OCI-LY7 (cell line): ENCODE results near the gene SATB2. TPM values are rescaled to one million over a fixed set of nuclear protein-coding genes. Genes with fewer than 3 reads are reported as not detected.

Experiments
- BruUV-seq: library from RNA; stranded (reverse); fragments of 400-500 nt; replicated peaks from 2 replicates; lab custom pipeline; 2021; lab: Mats Ljungman, UMichigan
- CTCF ChIA-PET: fragments of 300-600 bp; sonication (Branson Sonifier 250); formaldehyde crosslinking; loops from one replicate; lab custom pipeline; 2022; ENCODE audit warnings: antibody characterized with exemption; ENCODE audit not compliant: unreplicated experiment; lab: Charles Lee
- POLR2A ChIA-PET: fragments of 300-600 bp; sonication (Branson Sonifier 250); formaldehyde crosslinking; loops from one replicate; lab custom pipeline; 2022; ENCODE audit warnings: antibody characterized with exemption; lab: Charles Lee
- DNase-seq: peaks from one replicate; pipeline ENCODE4 v3.0.0-alpha.2; 2015; ENCODE audit warnings: low spot score
- H2AFZ ChIP-seq: fragments of 200-600 bp; sonication (generic), shearing (Covaris generic); 2 replicates; pipeline ENCODE4 v1.6.1; 2014; ENCODE audit warnings: mild to moderate bottlenecking, antibody characterized with exemption, low read length, moderate library complexity
- H3K27ac ChIP-seq: fragments of 200-600 bp; sonication (generic); 2 replicates; pipeline ENCODE4 v1.5.1; 2014; ENCODE audit warnings: mixed run types, low read depth, mild to moderate bottlenecking, moderate library complexity, low read length, inconsistent platforms; ENCODE audit not compliant: poor library complexity, severe bottlenecking
- H3K36me3 ChIP-seq: fragments of 200-600 bp; sonication (generic); 2 replicates; pipeline ENCODE4 v1.6.1; 2014; ENCODE audit warnings: mild to moderate bottlenecking, antibody characterized with exemption, low read length, moderate library complexity, mixed read lengths; ENCODE audit not compliant: insufficient read depth
- H3K4me1 ChIP-seq: fragments of 200-600 bp; sonication (generic); 2 replicates; pipeline ENCODE4 v1.5.1; 2014; ENCODE audit warnings: mild to moderate bottlenecking, low read length; ENCODE audit not compliant: insufficient read depth, poor library complexity, severe bottlenecking
- H3K4me2 ChIP-seq: fragments of 200-600 bp; sonication (generic); 2 replicates; pipeline ENCODE4 v1.6.1; 2014; ENCODE audit warnings: mild to moderate bottlenecking, low read length
- H3K4me3 ChIP-seq: fragments of 200-600 bp; sonication (generic); 2 replicates; pipeline ENCODE4 v1.5.1; 2014; ENCODE audit warnings: mild to moderate bottlenecking, low read depth, low read length; ENCODE audit not compliant: poor library complexity, severe bottlenecking
- H3K79me2 ChIP-seq: fragments of 200-600 bp; sonication (generic); 2 replicates; pipeline ENCODE4 v1.6.1; 2016; ENCODE audit warnings: low read depth, mild to moderate bottlenecking, low read length, moderate library complexity, mixed read lengths; ENCODE audit not compliant: insufficient read depth
- H3K9me2 ChIP-seq: fragments of 200-600 bp; sonication (generic); 2 replicates; pipeline ENCODE4 v1.6.1; 2016; ENCODE audit warnings: mild to moderate bottlenecking, low read length, mixed read lengths; ENCODE audit not compliant: insufficient read depth
- H3K9me3 ChIP-seq: fragments of 200-600 bp; sonication (generic); 2 replicates; pipeline ENCODE4 v1.6.1; 2014; ENCODE audit warnings: mild to moderate bottlenecking, mixed run types, low read length, mixed read lengths
- H4K20me1 ChIP-seq: fragments of 200-600 bp; sonication (generic); 2 replicates; pipeline ENCODE4 v1.6.1; 2014; ENCODE audit warnings: mild to moderate bottlenecking, antibody characterized with exemption, low read length, moderate library complexity, mixed read lengths; ENCODE audit not compliant: insufficient read depth
- EZH2phosphoT487 ChIP-seq: fragments of 200-600 bp; sonication (generic); IDR thresholded peaks from 2 replicates; pipeline ENCODE4 v1.6.1; 2018; ENCODE audit warnings: low read depth, borderline replicate concordance, mild to moderate bottlenecking, mixed run types, antibody characterized with exemption, low read length, moderate library complexity, mixed read lengths
- intact Hi-C: fragments of 100-400 bp; cut with micrococcal nuclease; formaldehyde crosslinking; loops from one replicate; pipeline ENCODE4 v1.10.0; 2022; ENCODE audit not compliant: unreplicated experiment
- total RNA-seq, 2 experiments: library from RNA; depleted of rRNA in 1 of 2; stranded (reverse); fragments of >200 nt in 1 of 2; shearing (Covaris generic) in 1 of 2; gene quantifications; 2 replicates each; pipeline ENCODE4 v1.2.3, GENCODE V29; 2014 to 2022
- TF ChIP-seq, protein P1 (sequence below): fragments of 200-600 bp; sonication (generic); conservative IDR thresholded peaks from 2 replicates; pipeline ENCODE4 v1.5.1; 2014; ENCODE audit warnings: mild to moderate bottlenecking, antibody characterized with exemption, low read length, moderate library complexity, mixed read lengths

The SATB2 gene
- total RNA-seq, 2 experiments from 2014 or later, result 15.9 to 30.7 TPM

DNA sequence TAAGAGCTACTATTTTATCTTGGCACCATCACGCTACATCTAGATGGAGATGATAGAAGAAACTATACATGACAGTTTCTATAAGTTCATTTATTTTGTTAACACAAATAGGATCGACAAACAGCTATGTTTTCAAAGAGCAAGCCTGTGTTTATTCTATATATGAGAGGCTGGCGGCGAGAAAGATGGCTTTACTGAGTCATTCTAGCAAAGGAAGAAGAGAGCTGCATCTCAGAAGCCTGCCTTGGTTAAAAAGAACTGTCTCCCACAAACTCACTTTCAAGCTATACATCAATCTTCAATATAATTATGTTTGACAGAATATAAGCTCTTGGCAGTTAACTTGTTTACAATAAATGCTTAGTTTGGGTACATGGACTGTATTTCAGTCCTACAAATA, 13.0 kb downstream of the SATB2 start:
- TF ChIP-seq, protein P1, sequence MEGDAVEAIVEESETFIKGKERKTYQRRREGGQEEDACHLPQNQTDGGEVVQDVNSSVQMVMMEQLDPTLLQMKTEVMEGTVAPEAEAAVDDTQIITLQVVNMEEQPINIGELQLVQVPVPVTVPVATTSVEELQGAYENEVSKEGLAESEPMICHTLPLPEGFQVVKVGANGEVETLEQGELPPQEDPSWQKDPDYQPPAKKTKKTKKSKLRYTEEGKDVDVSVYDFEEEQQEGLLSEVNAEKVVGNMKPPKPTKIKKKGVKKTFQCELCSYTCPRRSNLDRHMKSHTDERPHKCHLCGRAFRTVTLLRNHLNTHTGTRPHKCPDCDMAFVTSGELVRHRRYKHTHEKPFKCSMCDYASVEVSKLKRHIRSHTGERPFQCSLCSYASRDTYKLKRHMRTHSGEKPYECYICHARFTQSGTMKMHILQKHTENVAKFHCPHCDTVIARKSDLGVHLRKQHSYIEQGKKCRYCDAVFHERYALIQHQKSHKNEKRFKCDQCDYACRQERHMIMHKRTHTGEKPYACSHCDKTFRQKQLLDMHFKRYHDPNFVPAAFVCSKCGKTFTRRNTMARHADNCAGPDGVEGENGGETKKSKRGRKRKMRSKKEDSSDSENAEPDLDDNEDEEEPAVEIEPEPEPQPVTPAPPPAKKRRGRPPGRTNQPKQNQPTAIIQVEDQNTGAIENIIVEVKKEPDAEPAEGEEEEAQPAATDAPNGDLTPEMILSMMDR, result no peak
- no peak for TF ChIP-seq EZH2phosphoT487
- DNase-seq, result no peak

DNA sequence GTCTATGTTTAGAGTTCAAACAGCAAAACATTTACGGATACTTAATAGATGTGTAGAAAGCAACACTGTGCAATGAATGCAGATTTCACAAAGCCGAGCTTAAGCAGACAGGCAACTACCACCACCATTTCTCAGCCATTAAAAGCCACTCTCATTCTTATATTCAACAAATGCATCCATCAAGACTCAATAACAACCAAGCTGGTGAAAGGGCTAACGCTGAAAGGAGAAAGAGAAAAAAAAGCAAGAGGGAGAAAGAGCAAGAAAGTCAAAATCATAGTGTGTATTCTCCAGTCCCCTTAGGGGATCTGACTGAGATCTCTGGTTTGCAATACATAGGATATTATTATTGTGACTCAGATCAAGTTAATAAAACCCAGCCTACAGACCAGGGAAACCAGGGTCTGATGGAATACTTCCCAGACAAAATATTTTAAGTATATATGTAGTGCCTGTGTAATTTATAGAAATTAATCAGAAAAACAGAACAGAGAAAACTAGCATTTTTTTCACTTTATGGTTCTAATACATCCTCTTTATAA, 14.1 kb downstream of the SATB2 start:
- no peak overlapping the region for H3K4me3 ChIP-seq
- TF ChIP-seq EZH2phosphoT487, result no peak
- TF ChIP-seq, protein P1, result no peak
- CTCF ChIA-PET, result no interaction called here
- POLR2A ChIA-PET, result interaction anchor here (0.7 to 0.8 kb wide), 4 partner anchors 20 to 831 kb away, joined by 4 to 5 read pairs (median 4); no protein-coding TSS in a partner anchor
- DNase-seq, result no peak
- H3K4me2 ChIP-seq, result no peak overlapping the region
- no peak overlapping the region for H3K27ac ChIP-seq
- intact Hi-C loops, result no loop called here
- no peaks in the 10 kb centered on the region for H3K9me3 ChIP-seq
- H4K20me1 ChIP-seq, result no peaks in the 10 kb centered on the region
- BruUV-seq, result no TSS peak
- H2AFZ ChIP-seq, result no peak overlapping the region
- no peaks in the 10 kb centered on the region for H3K9me2 ChIP-seq
- H3K36me3 ChIP-seq, result peaks cover 63% of the 10 kb centered on the region
- H3K79me2 ChIP-seq, result peaks cover 16% of the 10 kb centered on the region; the same call in 1 of the 2 replicates
- no peaks in the 10 kb centered on the region for H3K4me1 ChIP-seq

More for the DNA sequence above, 13.0 kb downstream of the SATB2 start:
- intact Hi-C loops, result no loop called here
- no peak overlapping the region for H3K4me2 ChIP-seq
- POLR2A ChIA-PET, result interaction anchor here (0.5 to 1.1 kb wide), 2 partner anchors 9 to 11 kb away, joined by 3 to 4 read pairs; no protein-coding TSS in a partner anchor
- no peaks in the 10 kb centered on the region for H3K9me3 ChIP-seq
- H3K79me2 ChIP-seq, result peaks cover 26% of the 10 kb centered on the region; the same call in 1 of the 2 replicates
- no TSS peak for BruUV-seq
- H3K4me1 ChIP-seq, result peaks cover 2% of the 10 kb centered on the region
- no peaks in the 10 kb centered on the region for H3K9me2 ChIP-seq
- no peaks in the 10 kb centered on the region for H4K20me1 ChIP-seq
- no peak overlapping the region for H3K27ac ChIP-seq
- H2AFZ ChIP-seq, result no peak overlapping the region
- H3K36me3 ChIP-seq, result peaks cover 59% of the 10 kb centered on the region
- no peak overlapping the region for H3K4me3 ChIP-seq
- CTCF ChIA-PET, result no interaction called here

DNA sequence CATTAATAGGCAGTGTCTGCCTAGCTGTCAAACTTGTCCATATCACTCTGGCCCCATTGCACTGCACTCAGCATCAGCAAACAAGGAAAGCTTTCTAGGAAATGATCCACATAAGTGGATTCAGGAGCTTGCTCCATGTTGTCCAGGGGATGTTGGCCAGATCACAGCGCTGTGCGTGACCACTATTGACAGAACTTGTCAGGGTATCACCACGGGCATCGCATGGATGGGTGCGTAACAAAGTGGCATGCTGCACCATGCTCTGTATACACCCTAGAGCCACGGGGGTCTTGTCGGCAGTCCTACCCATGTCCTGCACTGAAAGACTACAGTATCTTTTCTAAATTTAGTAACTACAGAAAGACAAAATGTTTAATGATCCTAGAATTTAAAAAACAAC, 15.6 kb downstream of the SATB2 start:
- ChIA-PET CTCF (no interaction called here), POLR2A (no interaction called here)
- intact Hi-C loops, result no loop called here
- no TSS peak for BruUV-seq
- TF ChIP-seq, protein P1, result no peak
- TF ChIP-seq EZH2phosphoT487, result no peak
- Histone ChIP-seq H4K20me1 (no peaks in the 10 kb centered on the region), H3K4me3 (no peak overlapping the region), H2AFZ (no peak overlapping the region), H3K9me3 (no peaks in the 10 kb centered on the region), H3K36me3 (peaks cover 68% of the 10 kb centered on the region), H3K79me2 (peaks cover 16% of the 10 kb centered on the region; the same call in 1 of the 2 replicates), H3K27ac (no peak overlapping the region), H3K4me1 (no peaks in the 10 kb centered on the region), H3K9me2 (no peaks in the 10 kb centered on the region), H3K4me2 (no peak overlapping the region)
- DNase-seq, result no peak
